GM20000 (cell line): ENCODE data around the gene HMG20B.

Source experiments
- DNase-seq: peaks from one replicate; pipeline ENCODE4 v3.0.0; 2012; ENCODE audit warnings: low spot score
- CTCF ChIP-seq: IDR thresholded peaks from 2 replicates; pipeline ENCODE4 v1.5.1; 2012; ENCODE audit warnings: mild to moderate bottlenecking, control low read depth; ENCODE audit errors: extremely low read depth, missing control alignments

The HMG20B gene

GRCh38 chr19:3618811-3619630, 46.3 kb downstream of the HMG20B start:
- TF ChIP-seq CTCF: no peak

GRCh38 chr19:3619631-3620012, 46.9 kb downstream of the HMG20B start:
- no peak for DNase-seq
- TF ChIP-seq CTCF: no peak

More at GRCh38 chr19:3618811-3619630, 46.3 kb downstream of the HMG20B start:
- DNase-seq: no peak

GRCh38 chr19:3620145-3620816, 47.5 kb downstream of the HMG20B start:
- DNase-seq: no peak
- TF ChIP-seq CTCF: no peak

GRCh38 chr19:3620817-3621547, 48.2 kb downstream of the HMG20B start:
- no peak for DNase-seq
- TF ChIP-seq CTCF: no peak

- no peak for TF ChIP-seq CTCF
- no peak for DNase-seq
These were observed 48.9 kb downstream of the HMG20B start for GRCh38 chr19:3621689-3622088.

- no peak for DNase-seq
- no peak for TF ChIP-seq CTCF
These were observed 49.5 kb downstream of the HMG20B start for GRCh38 chr19:3622224-3622623.

- no peak for DNase-seq
- no peak for TF ChIP-seq CTCF
These were observed 51.0 kb downstream of the HMG20B start for GRCh38 chr19:3623716-3624115.
